ENCODE data around the gene KBTBD2.

Gene KBTBD2

GRCh38 chr7:32891043-32891799 is at the start of gene KBTBD2:
Gene KBTBD2 (minus strand): TSS chr7:32891760. CDS start chr7:32879604, 12,156 bp downstream.
- TF ChIP-seq CTCF (IDR thresholded peaks at IDR 0.05) = no peak
- peak within 1 kb of the TSS; percentile 97 for H3K4me3 ChIP-seq
- DNase-seq (ENCODE audit: low spot score) = peak; percentile 86
- peak within 1 kb of the TSS; percentile 99 for H3K27ac ChIP-seq

GRCh38 chr7:32941181-32941580 is 49.6 kb upstream of the KBTBD2 start:
- no peak for TF ChIP-seq CTCF (IDR thresholded peaks at IDR 0.05)
- peak overlapping the region; percentile 85 for H3K4me3 ChIP-seq
- no peak for DNase-seq (ENCODE audit: low spot score)
- H3K27ac ChIP-seq = peak overlapping the region; percentile 92 to 93

GRCh38 chr7:32937344-32938174 is 46.0 kb upstream of the KBTBD2 start:
- DNase-seq (ENCODE audit: low spot score) = no peak
- peak overlapping the region in 1 of 2 donors; percentile 36 for H3K27ac ChIP-seq
- peak overlapping the region; percentile 22 for H3K4me3 ChIP-seq
- TF ChIP-seq CTCF (IDR thresholded peaks at IDR 0.05) = no peak

- no peak for DNase-seq (ENCODE audit: low spot score)
- H3K4me3 ChIP-seq = peak overlapping the region; percentile 22
- no peak for TF ChIP-seq CTCF (IDR thresholded peaks at IDR 0.05)
- peak overlapping the region in 1 of 2 donors; percentile 36 for H3K27ac ChIP-seq
Measured at GRCh38 chr7:32936689-32937088, 45.1 kb upstream of the KBTBD2 start.

GRCh38 chr7:32935558-32935957 is 44.0 kb upstream of the KBTBD2 start:
- no peak for TF ChIP-seq CTCF (IDR thresholded peaks at IDR 0.05)
- H3K27ac ChIP-seq = no peak overlapping the region
- H3K4me3 ChIP-seq = no peak overlapping the region
- DNase-seq (ENCODE audit: low spot score) = no peak

- no peak overlapping the region for H3K27ac ChIP-seq
Measured at GRCh38 chr7:32930378-32930777, 38.8 kb upstream of the KBTBD2 start.

More at GRCh38 chr7:32930378-32930777, 38.8 kb upstream of the KBTBD2 start:
- no peak overlapping the region for H3K4me3 ChIP-seq
- no peak for DNase-seq (ENCODE audit: low spot score)
- TF ChIP-seq CTCF (IDR thresholded peaks at IDR 0.05) = no peak

Data from coronary artery (tissue), 2 donors.